Measurements from ENCODE around the gene METTL25B. TPM values are rescaled to one million over a fixed set of nuclear protein-coding genes. Genes with fewer than 3 reads are reported as not detected.

METTL25B gene
- polyA plus RNA-seq, 1 donor from 2014 or later = 13.1 TPM

DNA sequence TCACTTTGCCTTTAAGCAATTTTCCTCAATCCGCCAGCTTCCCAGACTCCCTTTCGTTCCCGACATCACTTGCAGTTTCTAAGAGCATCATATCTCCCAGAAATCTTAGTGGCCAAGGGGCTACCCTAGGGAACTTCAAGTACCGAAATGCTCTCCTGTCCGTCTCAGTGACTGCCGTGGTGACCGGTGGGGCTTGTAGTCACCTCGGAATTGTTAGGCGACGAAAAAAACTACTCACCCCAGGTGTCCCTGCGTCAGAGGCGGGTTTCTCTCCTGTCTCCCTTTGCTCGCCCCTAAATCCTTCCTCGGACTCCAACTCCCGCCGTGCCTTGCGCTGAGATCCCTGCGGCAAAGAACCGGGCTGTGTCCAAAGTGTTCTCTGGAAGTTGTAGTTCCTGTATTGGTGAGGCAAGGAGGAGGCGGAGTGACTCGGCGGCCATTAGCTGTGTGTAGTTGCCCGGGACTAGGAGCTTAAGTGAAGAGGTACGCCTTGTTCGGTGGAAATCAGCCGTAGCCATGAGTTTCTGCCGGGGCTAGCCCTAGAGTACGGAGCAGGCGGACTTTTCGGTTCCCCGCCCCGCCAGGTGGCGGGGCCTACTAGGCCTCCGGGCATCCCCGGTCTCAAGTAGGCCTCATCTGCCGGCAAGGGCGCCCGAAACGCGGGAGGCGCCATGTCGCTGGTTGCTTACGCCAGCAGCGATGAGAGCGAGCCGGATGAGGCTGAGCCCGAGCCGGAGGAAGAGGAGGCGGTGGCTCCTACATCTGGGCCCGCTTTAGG is 39.0 kb downstream of the METTL25B start, which contains the start of gene PRCC:
PRCC (plus strand) TSS at position 435 of the 778 bp plus-strand sequence; CDS start at position 672, 237 bp downstream.
- Histone ChIP-seq H4K20me1 (ENCODE audit: insufficient read depth) (no peaks in the 10 kb centered on the region), H3K9me3 (ENCODE audit: low read length) (no peaks in the 10 kb centered on the region), H3K4me3 (ENCODE audit: low read length) (peak within 1 kb of the TSS; percentile 93), H3K79me2 (replicated peaks; ENCODE audit: insufficient read depth, low read length) (peaks cover 43% of the 10 kb centered on the region), H3K27me3 (ENCODE audit: insufficient read depth, low read depth, low read length) (no peaks in the 10 kb centered on the region), H3K36me3 (ENCODE audit: insufficient read depth, low read length) (no peaks in the 10 kb centered on the region), H3K9ac (ENCODE audit: low read length) (peak within 1 kb of the TSS; percentile 97), H2AFZ (ENCODE audit: low read depth, low read length) (peak within 1 kb of the TSS; percentile 73), H3F3A (ENCODE audit: insufficient read depth, low read length, poor library complexity, severe bottlenecking) (no peaks in the 10 kb centered on the region), H3K27ac (ENCODE audit: low read length) (peak within 1 kb of the TSS; percentile 83), H3K4me2 (ENCODE audit: low read length) (peak within 1 kb of the TSS; percentile 95), H3K9me2 (ENCODE audit: insufficient read depth, low read length) (no peaks in the 10 kb centered on the region)
- TF ChIP-seq, protein P1, sequence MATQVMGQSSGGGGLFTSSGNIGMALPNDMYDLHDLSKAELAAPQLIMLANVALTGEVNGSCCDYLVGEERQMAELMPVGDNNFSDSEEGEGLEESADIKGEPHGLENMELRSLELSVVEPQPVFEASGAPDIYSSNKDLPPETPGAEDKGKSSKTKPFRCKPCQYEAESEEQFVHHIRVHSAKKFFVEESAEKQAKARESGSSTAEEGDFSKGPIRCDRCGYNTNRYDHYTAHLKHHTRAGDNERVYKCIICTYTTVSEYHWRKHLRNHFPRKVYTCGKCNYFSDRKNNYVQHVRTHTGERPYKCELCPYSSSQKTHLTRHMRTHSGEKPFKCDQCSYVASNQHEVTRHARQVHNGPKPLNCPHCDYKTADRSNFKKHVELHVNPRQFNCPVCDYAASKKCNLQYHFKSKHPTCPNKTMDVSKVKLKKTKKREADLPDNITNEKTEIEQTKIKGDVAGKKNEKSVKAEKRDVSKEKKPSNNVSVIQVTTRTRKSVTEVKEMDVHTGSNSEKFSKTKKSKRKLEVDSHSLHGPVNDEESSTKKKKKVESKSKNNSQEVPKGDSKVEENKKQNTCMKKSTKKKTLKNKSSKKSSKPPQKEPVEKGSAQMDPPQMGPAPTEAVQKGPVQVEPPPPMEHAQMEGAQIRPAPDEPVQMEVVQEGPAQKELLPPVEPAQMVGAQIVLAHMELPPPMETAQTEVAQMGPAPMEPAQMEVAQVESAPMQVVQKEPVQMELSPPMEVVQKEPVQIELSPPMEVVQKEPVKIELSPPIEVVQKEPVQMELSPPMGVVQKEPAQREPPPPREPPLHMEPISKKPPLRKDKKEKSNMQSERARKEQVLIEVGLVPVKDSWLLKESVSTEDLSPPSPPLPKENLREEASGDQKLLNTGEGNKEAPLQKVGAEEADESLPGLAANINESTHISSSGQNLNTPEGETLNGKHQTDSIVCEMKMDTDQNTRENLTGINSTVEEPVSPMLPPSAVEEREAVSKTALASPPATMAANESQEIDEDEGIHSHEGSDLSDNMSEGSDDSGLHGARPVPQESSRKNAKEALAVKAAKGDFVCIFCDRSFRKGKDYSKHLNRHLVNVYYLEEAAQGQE (IDR thresholded peaks at IDR 0.05; ENCODE audit: borderline replicate concordance) = peak; percentile 81
- TF ChIP-seq SMC3 (conservative IDR thresholded peaks at IDR 0.05; ENCODE audit: poor library complexity) (no peak), MXI1 (conservative IDR thresholded peaks at IDR 0.05; ENCODE audit: poor library complexity, severe bottlenecking) (peak; percentile 69), EP300 (conservative IDR thresholded peaks at IDR 0.05; ENCODE audit: poor library complexity, severe bottlenecking) (no peak), TAF1 (IDR thresholded peaks at IDR 0.05; ENCODE audit: low read depth) (peak; percentile 63), EZH2 (IDR thresholded peaks at IDR 0.05; ENCODE audit: borderline replicate concordance, insufficient read depth, low read length, poor library complexity, severe bottlenecking) (no peak), POLR2AphosphoS5 (IDR thresholded peaks at IDR 0.05) (peak; percentile 85), RAD21 (conservative IDR thresholded peaks at IDR 0.05) (no peak)
- TF ChIP-seq, protein P2, sequence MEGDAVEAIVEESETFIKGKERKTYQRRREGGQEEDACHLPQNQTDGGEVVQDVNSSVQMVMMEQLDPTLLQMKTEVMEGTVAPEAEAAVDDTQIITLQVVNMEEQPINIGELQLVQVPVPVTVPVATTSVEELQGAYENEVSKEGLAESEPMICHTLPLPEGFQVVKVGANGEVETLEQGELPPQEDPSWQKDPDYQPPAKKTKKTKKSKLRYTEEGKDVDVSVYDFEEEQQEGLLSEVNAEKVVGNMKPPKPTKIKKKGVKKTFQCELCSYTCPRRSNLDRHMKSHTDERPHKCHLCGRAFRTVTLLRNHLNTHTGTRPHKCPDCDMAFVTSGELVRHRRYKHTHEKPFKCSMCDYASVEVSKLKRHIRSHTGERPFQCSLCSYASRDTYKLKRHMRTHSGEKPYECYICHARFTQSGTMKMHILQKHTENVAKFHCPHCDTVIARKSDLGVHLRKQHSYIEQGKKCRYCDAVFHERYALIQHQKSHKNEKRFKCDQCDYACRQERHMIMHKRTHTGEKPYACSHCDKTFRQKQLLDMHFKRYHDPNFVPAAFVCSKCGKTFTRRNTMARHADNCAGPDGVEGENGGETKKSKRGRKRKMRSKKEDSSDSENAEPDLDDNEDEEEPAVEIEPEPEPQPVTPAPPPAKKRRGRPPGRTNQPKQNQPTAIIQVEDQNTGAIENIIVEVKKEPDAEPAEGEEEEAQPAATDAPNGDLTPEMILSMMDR (IDR thresholded peaks at IDR 0.05; ENCODE audit: poor library complexity, severe bottlenecking) = no peak

DNA sequence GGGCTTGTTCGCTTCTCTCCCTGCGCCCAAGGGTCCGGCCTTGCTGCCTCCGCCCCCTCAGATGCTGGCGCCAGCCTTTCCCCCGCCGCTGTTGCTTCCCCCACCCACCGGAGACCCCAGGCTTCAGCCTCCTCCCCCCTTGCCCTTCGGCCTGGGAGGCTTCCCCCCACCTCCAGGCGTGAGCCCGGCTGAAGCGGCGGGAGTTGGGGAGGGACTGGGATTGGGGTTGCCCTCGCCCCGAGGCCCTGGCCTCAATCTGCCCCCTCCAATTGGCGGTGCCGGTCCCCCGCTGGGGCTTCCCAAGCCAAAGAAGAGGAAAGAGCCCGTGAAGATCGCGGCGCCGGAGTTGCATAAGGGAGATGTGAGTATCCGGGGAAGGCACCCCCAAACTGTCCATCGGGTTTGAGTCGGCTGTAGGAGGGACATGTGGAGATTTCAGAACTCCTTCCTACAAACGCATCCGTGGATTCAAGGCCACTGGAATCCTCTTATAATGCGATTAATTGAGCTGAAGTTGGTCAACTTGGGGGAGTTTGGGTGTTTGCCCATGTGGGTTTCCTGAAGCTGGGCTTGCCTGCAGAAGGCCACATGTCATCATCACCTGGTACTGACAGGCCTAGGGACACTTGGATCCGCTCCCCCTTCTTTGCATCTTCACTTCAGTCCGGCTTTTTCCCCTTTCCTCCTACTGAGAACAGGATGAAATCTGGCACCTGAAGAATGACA is 39.8 kb downstream of the METTL25B start:
- Histone ChIP-seq H2AFZ (ENCODE audit: low read depth, low read length) (peak overlapping the region; percentile 22), H3K4me2 (ENCODE audit: low read length) (peak overlapping the region; percentile 95), H4K20me1 (ENCODE audit: insufficient read depth) (no peaks in the 10 kb centered on the region), H3F3A (ENCODE audit: insufficient read depth, low read length, poor library complexity, severe bottlenecking) (no peaks in the 10 kb centered on the region), H3K79me2 (replicated peaks; ENCODE audit: insufficient read depth, low read length) (peaks cover 43% of the 10 kb centered on the region), H3K9me3 (ENCODE audit: low read length) (no peaks in the 10 kb centered on the region), H3K27ac (ENCODE audit: low read length) (peak overlapping the region; percentile 83), H3K9me2 (ENCODE audit: insufficient read depth, low read length) (no peaks in the 10 kb centered on the region), H3K27me3 (ENCODE audit: insufficient read depth, low read depth, low read length) (no peaks in the 10 kb centered on the region), H3K4me3 (ENCODE audit: low read length) (peak overlapping the region; percentile 93), H3K9ac (ENCODE audit: low read length) (peak overlapping the region; percentile 97), H3K36me3 (ENCODE audit: insufficient read depth, low read length) (no peaks in the 10 kb centered on the region)
- TF ChIP-seq, protein P1 (IDR thresholded peaks at IDR 0.05; ENCODE audit: borderline replicate concordance) = no peak
- TF ChIP-seq MXI1 (conservative IDR thresholded peaks at IDR 0.05; ENCODE audit: poor library complexity, severe bottlenecking) = peak; percentile 49
- no peak for TF ChIP-seq RAD21 (conservative IDR thresholded peaks at IDR 0.05)
- TF ChIP-seq EP300 (conservative IDR thresholded peaks at IDR 0.05; ENCODE audit: poor library complexity, severe bottlenecking) = no peak
